ENCODE data around the gene CDS1.
"Not testable (repeated sequence)": the region's sequence is repeated elsewhere in the genome, so short reads cannot be mapped to it uniquely, and the experiment has no call there.

CDS1 gene

GRCh38 chr4:84661191-84661939 is 78.4 kb downstream of the CDS1 start:
- no peak for TF ChIP-seq REST (IDR thresholded peaks at IDR 0.05; ENCODE audit: insufficient replicate concordance, low read depth)
- no peak for TF ChIP-seq SPI1 (IDR thresholded peaks at IDR 0.05; ENCODE audit: borderline replicate concordance, low read depth)
- no peak for TF ChIP-seq GABPA (IDR thresholded peaks at IDR 0.05; ENCODE audit: low read depth)
- TF ChIP-seq POLR2AphosphoS5 (IDR thresholded peaks at IDR 0.05; ENCODE audit: low read depth): no peak
- DNase-seq (ENCODE audit: low read depth in 1 of 2, low spot score in 1 of 2): no peak
- Histone ChIP-seq H3K27ac (replicated peaks) (no peak overlapping the region), H3K27me3 (ENCODE audit: insufficient read depth, poor library complexity, severe bottlenecking) (no peaks in the 10 kb centered on the region), H3K4me3 (replicated peaks; ENCODE audit: insufficient read depth, low read length) (no peak overlapping the region)

DNA sequence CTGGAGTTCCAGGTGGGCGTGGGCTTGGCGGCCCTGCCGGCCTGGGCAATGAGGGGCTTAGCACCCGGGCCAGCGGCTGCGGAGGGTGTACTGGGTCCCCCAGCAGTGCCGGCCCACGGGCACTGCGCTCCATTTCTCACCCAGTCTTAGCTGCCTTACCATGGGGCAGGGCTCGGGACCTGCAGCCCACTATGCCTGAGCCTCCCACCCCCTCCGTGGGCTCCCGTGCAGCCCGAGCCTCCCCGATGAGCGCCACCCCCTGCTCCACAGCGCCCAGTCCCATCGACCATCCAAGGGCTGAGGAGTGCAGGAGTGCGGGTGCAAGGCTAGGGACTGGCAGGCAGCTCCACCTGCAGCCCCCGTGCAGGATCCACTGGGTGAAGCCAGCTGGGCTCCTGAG is 81.8 kb downstream of the CDS1 start:
- H3K4me3 ChIP-seq (replicated peaks; ENCODE audit: insufficient read depth, low read length); H3K27ac ChIP-seq (replicated peaks); DNase-seq (ENCODE audit: low read depth in 1 of 2, low spot score in 1 of 2); H3K27me3 ChIP-seq (ENCODE audit: insufficient read depth, poor library complexity, severe bottlenecking): not testable (repeated sequence)

DNA sequence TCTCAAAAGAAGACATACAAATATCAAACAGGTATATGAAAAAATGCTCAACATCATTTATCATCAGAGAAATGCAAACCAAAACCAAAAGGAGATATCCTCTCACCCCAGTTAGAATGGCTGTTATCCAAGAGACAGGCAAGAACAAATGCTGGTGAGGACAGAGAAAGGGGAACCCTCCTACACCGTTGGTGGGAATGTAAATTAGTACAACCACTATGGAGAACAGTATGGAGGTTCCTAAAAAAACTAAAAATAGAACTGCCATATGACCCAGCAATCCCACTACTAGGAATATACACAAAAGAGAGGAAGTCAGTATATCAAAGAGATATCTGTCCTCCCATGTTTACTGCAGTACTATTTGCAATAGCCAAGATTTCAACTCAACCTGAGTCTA is 83.5 kb downstream of the CDS1 start:
- no peak overlapping the region for H3K4me3 ChIP-seq (replicated peaks; ENCODE audit: insufficient read depth, low read length)
- no peaks in the 10 kb centered on the region for H3K27me3 ChIP-seq (ENCODE audit: insufficient read depth, poor library complexity, severe bottlenecking)
- TF ChIP-seq GABPA (IDR thresholded peaks at IDR 0.05; ENCODE audit: low read depth) (no peak), CTCF (IDR thresholded peaks at IDR 0.05; ENCODE audit: insufficient read depth, low read length) (no peak), SPI1 (IDR thresholded peaks at IDR 0.05; ENCODE audit: borderline replicate concordance, low read depth) (no peak), REST (IDR thresholded peaks at IDR 0.05; ENCODE audit: insufficient replicate concordance, low read depth) (no peak), POLR2AphosphoS5 (IDR thresholded peaks at IDR 0.05; ENCODE audit: low read depth) (no peak)
- DNase-seq (ENCODE audit: low read depth in 1 of 2, low spot score in 1 of 2): no peak
- no peak overlapping the region for H3K27ac ChIP-seq (replicated peaks)

GRCh38 chr4:84669201-84669600 is 86.3 kb downstream of the CDS1 start:
- Histone ChIP-seq H3K27ac (replicated peaks) (no peak overlapping the region), H3K4me3 (replicated peaks; ENCODE audit: insufficient read depth, low read length) (no peak overlapping the region), H3K27me3 (ENCODE audit: insufficient read depth, poor library complexity, severe bottlenecking) (no peaks in the 10 kb centered on the region)
- no peak for DNase-seq (ENCODE audit: low read depth in 1 of 2, low spot score in 1 of 2)
- TF ChIP-seq GABPA (IDR thresholded peaks at IDR 0.05; ENCODE audit: low read depth) (no peak), SPI1 (IDR thresholded peaks at IDR 0.05; ENCODE audit: borderline replicate concordance, low read depth) (no peak), CTCF (IDR thresholded peaks at IDR 0.05; ENCODE audit: insufficient read depth, low read length) (no peak), POLR2AphosphoS5 (IDR thresholded peaks at IDR 0.05; ENCODE audit: low read depth) (no peak), REST (IDR thresholded peaks at IDR 0.05; ENCODE audit: insufficient replicate concordance, low read depth) (no peak)

Data from HL-60 (cell line).